Ishikawa (cell line): Measurements from ENCODE around the gene PNKP.

ENCODE experiments used
- CEBPB ChIP-seq: IDR thresholded peaks from 2 replicates; pipeline ENCODE4 v1.6.1; 2012
- CREB1 ChIP-seq: IDR thresholded peaks from 2 replicates; pipeline ENCODE4 v1.6.1; 2012; ENCODE audit warnings: low read depth
- EGR1 ChIP-seq: IDR thresholded peaks from 2 replicates; pipeline ENCODE4 v1.6.1; 2012
- EP300 ChIP-seq: IDR thresholded peaks from 2 replicates; pipeline ENCODE4 v1.6.1; 2012; ENCODE audit warnings: borderline replicate concordance
- FOXM1 ChIP-seq: IDR thresholded peaks from 2 replicates; pipeline ENCODE4 v1.6.1; 2012; ENCODE audit warnings: low read depth, borderline replicate concordance
- MAX ChIP-seq: IDR thresholded peaks from 2 replicates; pipeline ENCODE4 v1.6.1; 2012
- NFIC ChIP-seq: IDR thresholded peaks from 2 replicates; pipeline ENCODE4 v1.6.1; 2012
- RAD21 ChIP-seq: IDR thresholded peaks from 2 replicates; pipeline ENCODE4 v1.6.1; 2012; ENCODE audit warnings: low read depth
- TAF1 ChIP-seq: IDR thresholded peaks from 2 replicates; pipeline ENCODE4 v1.6.1; 2012; ENCODE audit warnings: low read depth, mild to moderate bottlenecking
- TCF12 ChIP-seq: IDR thresholded peaks from 2 replicates; pipeline ENCODE4 v1.6.1; 2012; ENCODE audit warnings: low read depth
- TEAD4 ChIP-seq: IDR thresholded peaks from 2 replicates; pipeline ENCODE4 v1.6.1; 2012
- USF1 ChIP-seq: IDR thresholded peaks from 2 replicates; pipeline ENCODE4 v1.6.1; 2012
- YY1 ChIP-seq: IDR thresholded peaks from 2 replicates; pipeline ENCODE4 v1.6.1; 2012; ENCODE audit warnings: low read depth
- ZBTB7A ChIP-seq: IDR thresholded peaks from 2 replicates; pipeline ENCODE4 v1.6.1; 2012; ENCODE audit warnings: low read depth
- TF ChIP-seq, protein P1 (sequence below): IDR thresholded peaks from 2 replicates; pipeline ENCODE4 v1.6.1; 2012; ENCODE audit warnings: low read depth, mild to moderate bottlenecking

Gene PNKP

DNA sequence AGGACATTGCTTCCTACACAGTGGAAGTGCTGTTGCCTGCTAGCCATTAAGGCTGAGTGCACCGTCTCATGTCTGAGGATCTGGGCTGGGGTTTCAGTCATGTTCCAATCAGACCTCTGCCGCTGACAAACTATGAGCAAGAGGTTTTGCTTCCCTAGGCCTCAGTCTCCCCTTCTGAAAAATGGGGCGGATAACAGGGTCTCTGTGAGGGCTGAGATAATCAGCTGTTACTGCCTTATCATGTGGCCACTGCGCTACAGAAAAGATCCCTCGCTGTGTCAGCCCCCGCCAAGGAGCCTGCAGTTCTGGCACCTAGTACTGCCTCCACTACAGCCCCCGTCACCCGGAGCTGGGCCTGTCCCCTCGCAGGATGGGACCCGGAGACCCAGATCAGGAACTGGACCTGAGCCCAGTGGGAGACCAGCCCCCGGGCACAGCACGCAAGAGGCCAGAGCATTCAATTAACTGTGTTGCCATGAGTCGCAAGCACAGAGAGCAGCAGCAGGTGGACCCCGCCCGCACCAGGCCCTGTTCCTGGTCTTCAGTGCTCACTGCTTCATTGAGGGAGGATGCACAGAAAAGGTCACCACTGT, 3.0 kb upstream of the PNKP start:
- TF ChIP-seq FOXM1: no peak
- TF ChIP-seq TAF1: no peak
- TF ChIP-seq ZBTB7A: no peak
- TF ChIP-seq EGR1: no peak

- TF ChIP-seq ZBTB7A (no peak; the same call in 1 of the 2 replicates), RAD21 (no peak), CEBPB (no peak), TEAD4 (no peak; the same call in 1 of the 2 replicates), YY1 (no peak), EGR1 (peak; percentile 83), TAF1 (peak; percentile 51), USF1 (no peak), EP300 (peak; percentile 52; the same call in 1 of the 2 replicates), NFIC (no peak), MAX (peak; percentile 85), FOXM1 (peak; percentile 9; the same call in 1 of the 2 replicates), TCF12 (no peak; the same call in 1 of the 2 replicates), CREB1 (peak; percentile 59; the same call in 1 of the 2 replicates)
- TF ChIP-seq, protein P1, sequence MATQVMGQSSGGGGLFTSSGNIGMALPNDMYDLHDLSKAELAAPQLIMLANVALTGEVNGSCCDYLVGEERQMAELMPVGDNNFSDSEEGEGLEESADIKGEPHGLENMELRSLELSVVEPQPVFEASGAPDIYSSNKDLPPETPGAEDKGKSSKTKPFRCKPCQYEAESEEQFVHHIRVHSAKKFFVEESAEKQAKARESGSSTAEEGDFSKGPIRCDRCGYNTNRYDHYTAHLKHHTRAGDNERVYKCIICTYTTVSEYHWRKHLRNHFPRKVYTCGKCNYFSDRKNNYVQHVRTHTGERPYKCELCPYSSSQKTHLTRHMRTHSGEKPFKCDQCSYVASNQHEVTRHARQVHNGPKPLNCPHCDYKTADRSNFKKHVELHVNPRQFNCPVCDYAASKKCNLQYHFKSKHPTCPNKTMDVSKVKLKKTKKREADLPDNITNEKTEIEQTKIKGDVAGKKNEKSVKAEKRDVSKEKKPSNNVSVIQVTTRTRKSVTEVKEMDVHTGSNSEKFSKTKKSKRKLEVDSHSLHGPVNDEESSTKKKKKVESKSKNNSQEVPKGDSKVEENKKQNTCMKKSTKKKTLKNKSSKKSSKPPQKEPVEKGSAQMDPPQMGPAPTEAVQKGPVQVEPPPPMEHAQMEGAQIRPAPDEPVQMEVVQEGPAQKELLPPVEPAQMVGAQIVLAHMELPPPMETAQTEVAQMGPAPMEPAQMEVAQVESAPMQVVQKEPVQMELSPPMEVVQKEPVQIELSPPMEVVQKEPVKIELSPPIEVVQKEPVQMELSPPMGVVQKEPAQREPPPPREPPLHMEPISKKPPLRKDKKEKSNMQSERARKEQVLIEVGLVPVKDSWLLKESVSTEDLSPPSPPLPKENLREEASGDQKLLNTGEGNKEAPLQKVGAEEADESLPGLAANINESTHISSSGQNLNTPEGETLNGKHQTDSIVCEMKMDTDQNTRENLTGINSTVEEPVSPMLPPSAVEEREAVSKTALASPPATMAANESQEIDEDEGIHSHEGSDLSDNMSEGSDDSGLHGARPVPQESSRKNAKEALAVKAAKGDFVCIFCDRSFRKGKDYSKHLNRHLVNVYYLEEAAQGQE: no peak
These were observed 2.3 kb upstream of the PNKP start for GRCh38 chr19:49869484-49870308.

- peak; percentile 49; the same call in 1 of the 2 replicates for TF ChIP-seq MAX
- TF ChIP-seq CREB1: no peak
- no peak for TF ChIP-seq RAD21
- TF ChIP-seq, protein P1: no peak
- TF ChIP-seq NFIC: no peak; the same call in 1 of the 2 replicates
- peak; percentile 79; the same call in 1 of the 2 replicates for TF ChIP-seq ZBTB7A
- TF ChIP-seq TEAD4: no peak
These were observed 1.7 kb upstream of the PNKP start for GRCh38 chr19:49869009-49869483.

DNA sequence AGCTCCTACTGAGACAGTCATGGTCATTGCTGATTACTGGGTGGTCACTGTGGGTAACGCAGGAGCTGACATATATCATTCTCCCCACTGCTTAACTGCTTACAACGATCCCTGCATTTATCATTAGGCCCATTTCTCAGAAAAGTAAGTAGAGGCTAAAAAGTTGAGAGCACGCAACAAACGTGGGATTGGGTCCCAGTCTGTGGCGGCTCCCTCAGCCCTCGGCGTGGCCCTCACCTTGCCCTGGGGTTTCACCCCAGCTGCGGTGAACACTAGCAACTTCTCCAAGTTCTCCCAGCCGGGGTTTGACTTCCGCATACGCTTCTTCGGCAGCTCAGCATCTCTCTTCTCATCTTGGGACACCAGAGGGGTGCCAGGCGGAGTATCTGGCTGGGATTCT, 2.5 kb downstream of the PNKP start:
- TF ChIP-seq YY1 (no peak), CREB1 (no peak), NFIC (no peak), EP300 (no peak), EGR1 (no peak), FOXM1 (no peak), CEBPB (no peak), TAF1 (no peak), RAD21 (no peak), ZBTB7A (no peak), TCF12 (no peak), USF1 (no peak), TEAD4 (no peak), MAX (no peak)
- TF ChIP-seq, protein P1: no peak
